ENCODE measurements around the gene LMNTD1. TPM values are rescaled to one million over a fixed set of nuclear protein-coding genes. Genes with fewer than 3 reads are reported as not detected.

LMNTD1 gene
- total and polyA plus RNA-seq, 10 donors, result 0.05 TPM; not detected in 9

- Histone ChIP-seq H3K36me3 (no peaks in the 10 kb centered on the region), H3K9me3 (peaks cover 0 to 11% (median 0%) of the 10 kb centered on the region in 8 donors), H3K4me1 (peaks cover 0 to 7% (median 0%) of the 10 kb centered on the region in 6 donors), H3K4me3 (no peak overlapping the region), H3K27me3 (replicated peaks in 1 of 7) (peaks cover 0 to 4% (median 0%) of the 10 kb centered on the region in 7 donors), H3K27ac (no peak overlapping the region)
- WGBS, 5 donors, result 76 to 94% (median 89%) methylated on average over 5 of the region's 5 CpGs
- intact Hi-C loops (cut with DNase I; ENCODE audit: low total_unique reads), result no loop called here
- no peak for DNase-seq
- TF ChIP-seq POLR2AphosphoS5 (IDR thresholded peaks at IDR 0.05) (no peak), POLR2A (IDR thresholded peaks at IDR 0.05) (no peak), CTCF (IDR thresholded peaks at IDR 0.05 in 8 of 11, conservative IDR thresholded peaks at IDR 0.05 in 3 of 11) (no peak)
Measured at GRCh38 chr12:25585662-25586061, 32.6 kb upstream of the LMNTD1 start.

GRCh38 chr12:25585021-25585523, 32.0 kb upstream of the LMNTD1 start:
- WGBS, 5 donors, result 47 to 56% (median 54%) methylated on average over 2 of the region's 2 CpGs
- intact Hi-C loops (cut with DNase I; ENCODE audit: low total_unique reads), result no loop called here
- Histone ChIP-seq H3K4me3 (no peak overlapping the region), H3K27ac (no peak overlapping the region), H3K4me1 (peaks cover 0 to 7% (median 0%) of the 10 kb centered on the region in 6 donors), H3K27me3 (replicated peaks in 1 of 7) (peaks cover 0 to 4% (median 0%) of the 10 kb centered on the region in 7 donors), H3K9me3 (peaks cover 0 to 11% (median 0%) of the 10 kb centered on the region in 8 donors), H3K36me3 (no peaks in the 10 kb centered on the region)
- no peak for DNase-seq
- TF ChIP-seq POLR2A (IDR thresholded peaks at IDR 0.05), result no peak
- no peak for TF ChIP-seq CTCF (IDR thresholded peaks at IDR 0.05 in 8 of 11, conservative IDR thresholded peaks at IDR 0.05 in 3 of 11)
- TF ChIP-seq POLR2AphosphoS5 (IDR thresholded peaks at IDR 0.05), result no peak

GRCh38 chr12:25584596-25584995, 31.5 kb upstream of the LMNTD1 start:
- Histone ChIP-seq H3K4me1 (peaks cover 0 to 7% (median 0%) of the 10 kb centered on the region in 6 donors), H3K27ac (no peak overlapping the region), H3K36me3 (no peaks in the 10 kb centered on the region), H3K4me3 (no peak overlapping the region), H3K9me3 (peaks cover 0 to 11% (median 0%) of the 10 kb centered on the region in 8 donors), H3K27me3 (replicated peaks in 1 of 7) (peaks cover 0 to 4% (median 0%) of the 10 kb centered on the region in 7 donors)
- TF ChIP-seq CTCF (IDR thresholded peaks at IDR 0.05 in 8 of 11, conservative IDR thresholded peaks at IDR 0.05 in 3 of 11) (no peak), POLR2A (IDR thresholded peaks at IDR 0.05) (no peak), POLR2AphosphoS5 (IDR thresholded peaks at IDR 0.05) (no peak)
- 43 to 70% (median 61%) methylated on average over 5 of the region's 5 CpGs for WGBS, 5 donors
- intact Hi-C loops (cut with DNase I; ENCODE audit: low total_unique reads), result no loop called here
- DNase-seq, result no peak

GRCh38 chr12:25583545-25583944, 30.5 kb upstream of the LMNTD1 start:
- Histone ChIP-seq H3K9me3 (peaks cover 0 to 11% (median 0%) of the 10 kb centered on the region in 8 donors), H3K27me3 (replicated peaks in 1 of 7) (peaks cover 0 to 4% (median 0%) of the 10 kb centered on the region in 7 donors), H3K27ac (no peak overlapping the region), H3K4me3 (no peak overlapping the region), H3K4me1 (peaks cover 0 to 7% (median 0%) of the 10 kb centered on the region in 6 donors), H3K36me3 (no peaks in the 10 kb centered on the region)
- no peak for DNase-seq
- WGBS, 5 donors, result 54 to 63% (median 62%) methylated on average over 3 of the region's 3 CpGs
- intact Hi-C loops (cut with DNase I; ENCODE audit: low total_unique reads), result no loop called here
- TF ChIP-seq POLR2AphosphoS5 (IDR thresholded peaks at IDR 0.05) (no peak), POLR2A (IDR thresholded peaks at IDR 0.05) (no peak), CTCF (IDR thresholded peaks at IDR 0.05 in 8 of 11, conservative IDR thresholded peaks at IDR 0.05 in 3 of 11) (no peak)
